GM08714 (cell line): ENCODE data around the gene CITED4.

Source experiments
- H3K4me3 ChIP-seq: fragments of 200-500 bp; sonication (Bioruptor generic); 2 replicates; pipeline ENCODE4 v1.5.1; 2014; ENCODE audit warnings: mild to moderate bottlenecking, low read length, inconsistent platforms
- ZNF274 ChIP-seq: IDR thresholded peaks from 2 replicates; pipeline ENCODE4 v1.6.1; 2012; ENCODE audit warnings: mild to moderate bottlenecking, low read depth, low read length

Gene CITED4

GRCh38 chr1:40894455-40894854, 32.3 kb upstream of the CITED4 start:
- TF ChIP-seq ZNF274 = no peak

GRCh38 chr1:40893946-40894345, 31.8 kb upstream of the CITED4 start:
- H3K4me3 ChIP-seq = no peak overlapping the region
- no peak for TF ChIP-seq ZNF274

More at GRCh38 chr1:40894455-40894854, 32.3 kb upstream of the CITED4 start:
- no peak overlapping the region for H3K4me3 ChIP-seq

- no peak for TF ChIP-seq ZNF274
These were observed 30.2 kb upstream of the CITED4 start for GRCh38 chr1:40892354-40892753.

GRCh38 chr1:40890771-40891170, 28.6 kb upstream of the CITED4 start:
- H3K4me3 ChIP-seq = no peak overlapping the region
- no peak for TF ChIP-seq ZNF274

More at GRCh38 chr1:40892354-40892753, 30.2 kb upstream of the CITED4 start:
- no peak overlapping the region for H3K4me3 ChIP-seq

- TF ChIP-seq ZNF274 = no peak
- H3K4me3 ChIP-seq = no peak overlapping the region
These were observed 25.5 kb upstream of the CITED4 start for GRCh38 chr1:40887652-40888051.

- no peak for TF ChIP-seq ZNF274
These were observed 24.8 kb upstream of the CITED4 start for GRCh38 chr1:40887012-40887378.

GRCh38 chr1:40886318-40887011, 24.3 kb upstream of the CITED4 start:
- TF ChIP-seq ZNF274 = no peak
- no peak overlapping the region for H3K4me3 ChIP-seq

More at GRCh38 chr1:40887012-40887378, 24.8 kb upstream of the CITED4 start:
- no peak overlapping the region for H3K4me3 ChIP-seq

GRCh38 chr1:40884055-40884795, 22.1 kb upstream of the CITED4 start:
- no peak overlapping the region for H3K4me3 ChIP-seq
- no peak for TF ChIP-seq ZNF274

GRCh38 chr1:40880813-40881549, 18.8 kb upstream of the CITED4 start:
- TF ChIP-seq ZNF274 = no peak
- H3K4me3 ChIP-seq = no peak overlapping the region

- H3K4me3 ChIP-seq = no peak overlapping the region
- no peak for TF ChIP-seq ZNF274
These were observed 17.5 kb upstream of the CITED4 start for GRCh38 chr1:40879482-40880175.

- no peak overlapping the region for H3K4me3 ChIP-seq
- TF ChIP-seq ZNF274 = no peak
These were observed 16.7 kb upstream of the CITED4 start for GRCh38 chr1:40878906-40879305.

GRCh38 chr1:40877698-40878097, 15.5 kb upstream of the CITED4 start:
- no peak for TF ChIP-seq ZNF274
- H3K4me3 ChIP-seq = no peak overlapping the region

GRCh38 chr1:40876891-40877290, 14.7 kb upstream of the CITED4 start:
- H3K4me3 ChIP-seq = no peak overlapping the region
- TF ChIP-seq ZNF274 = no peak

- no peak for TF ChIP-seq ZNF274
- H3K4me3 ChIP-seq = no peak overlapping the region
These were observed 14.2 kb upstream of the CITED4 start for GRCh38 chr1:40876436-40876761.
